HepG2 (cell line): ENCODE data around the gene DNMT3B. TPM values are rescaled to one million over a fixed set of nuclear protein-coding genes. Genes with fewer than 3 reads are reported as not detected.

Source experiments
- CEBPG ChIP-seq: IDR thresholded peaks from 2 replicates; pipeline ENCODE4 v1.6.1; 2016
- DPF2 ChIP-seq: sonication (generic); formaldehyde crosslinking; IDR thresholded peaks from 2 replicates; pipeline ENCODE4 v1.4.0; 2020; ENCODE audit warnings: mild to moderate bottlenecking, low read depth, missing genetic modification reagents, borderline replicate concordance
- FOXA3 ChIP-seq: IDR thresholded peaks from 2 replicates; pipeline ENCODE4 v1.6.1; 2016; ENCODE audit warnings: missing genetic modification reagents, missing compliant biosample characterization
- HDAC2 ChIP-seq: sonication (generic); formaldehyde crosslinking; IDR thresholded peaks from 2 replicates; pipeline ENCODE4 v1.4.0; 2020; ENCODE audit warnings: missing genetic modification reagents
- HOXA3 ChIP-seq: sonication (generic); formaldehyde crosslinking; IDR thresholded peaks from 2 replicates; pipeline ENCODE4 v1.5.0; 2020; ENCODE audit warnings: missing genetic modification reagents
- HOXD1 ChIP-seq: sonication (generic); formaldehyde crosslinking; IDR thresholded peaks from 2 replicates; pipeline ENCODE4 v1.5.0; 2020; ENCODE audit warnings: missing genetic modification reagents
- KDM5A ChIP-seq: fragments of 200-600 bp; sonication (generic); IDR thresholded peaks from 2 replicates; pipeline ENCODE4 v1.7.0; 2018; ENCODE audit warnings: antibody characterized with exemption, mild to moderate bottlenecking, low read length, borderline replicate concordance
- MEIS1 ChIP-seq: sonication (generic); formaldehyde crosslinking; IDR thresholded peaks from 2 replicates; pipeline ENCODE4 v1.9.0; 2021; ENCODE audit warnings: mild to moderate bottlenecking, missing genetic modification reagents, moderate library complexity, borderline replicate concordance
- MEIS2 ChIP-seq: sonication (generic); formaldehyde crosslinking; IDR thresholded peaks from 2 replicates; pipeline ENCODE4 v1.9.0; 2021; ENCODE audit warnings: mild to moderate bottlenecking, missing genetic modification reagents
- MLLT10 ChIP-seq: sonication (generic); formaldehyde crosslinking; IDR thresholded peaks from 2 replicates; pipeline ENCODE4 v1.4.0; 2020; ENCODE audit warnings: missing genetic modification reagents
- RBM22 ChIP-seq: fragments of 200-400 bp; formaldehyde crosslinking; optimal IDR thresholded peaks from 2 replicates; pipeline ENCODE3; 2017; ENCODE audit warnings: mild to moderate bottlenecking, low read length, moderate library complexity
- RFX3 ChIP-seq: IDR thresholded peaks from 2 replicates; pipeline ENCODE4 v1.6.1; 2016; ENCODE audit warnings: missing biosample characterization, missing genetic modification reagents
- SETDB1 ChIP-seq: sonication (generic); formaldehyde crosslinking; IDR thresholded peaks from 2 replicates; pipeline ENCODE4 v1.5.1; 2020; ENCODE audit warnings: missing genetic modification reagents, mild to moderate bottlenecking, borderline replicate concordance
- SIX4 ChIP-seq: sonication (generic); formaldehyde crosslinking; IDR thresholded peaks from 2 replicates; pipeline ENCODE4 v1.4.0; 2020; ENCODE audit warnings: missing genetic modification reagents
- ZNF17 ChIP-seq: sonication (generic); formaldehyde crosslinking; IDR thresholded peaks from 2 replicates; pipeline ENCODE4 v1.5.0; 2020; ENCODE audit warnings: mild to moderate bottlenecking, missing genetic modification reagents
- ZNF3 ChIP-seq: IDR thresholded peaks from 2 replicates; pipeline ENCODE4 v1.7.0; 2017; ENCODE audit warnings: inconsistent platforms
- ZNF614 ChIP-seq: IDR thresholded peaks from 2 replicates; pipeline ENCODE4 v1.6.1; 2018; ENCODE audit warnings: missing biosample characterization, missing genetic modification reagents, inconsistent platforms, borderline replicate concordance
- ZNF879 ChIP-seq: sonication (generic); formaldehyde crosslinking; IDR thresholded peaks from 2 replicates; pipeline ENCODE4 v1.8.1; 2023; ENCODE audit warnings: missing genetic modification reagents
- ZNF883 ChIP-seq: sonication (generic); formaldehyde crosslinking; IDR thresholded peaks from 2 replicates; pipeline ENCODE4 v1.5.1; 2020; ENCODE audit warnings: mild to moderate bottlenecking, missing genetic modification reagents; ENCODE audit errors: not compliant biosample characterization
- polyA plus RNA-seq, 8 experiments: library from polyadenylated mRNA; depleted of rRNA in 3 of 8; stranded (reverse) in 7 of 8; unstranded in 1 of 8; fragments of >200 nt; fragmentation: Illumina TruSeq in 4 of 8; extraction: Trizol in 4 of 8; gene quantifications; 2 replicates each; pipeline versions ENCODE4 v1.2.1 to v1.2.3, GENCODE V29; 2011 to 2016; ENCODE audit warnings: low read depth in 4 of 8, missing spikeins in 1 of 8, mixed read lengths in 1 of 8; ENCODE audit not compliant: insufficient read depth in 1 of 8
- total RNA-seq, 5 experiments: library from RNA; depleted of rRNA; stranded (reverse); fragments of >200 nt; fragmentation: Illumina TruSeq; extraction: Trizol; gene quantifications; 2 replicates each; pipeline ENCODE4 v1.2.3, GENCODE V29; 2016; ENCODE audit warnings: low read depth in 1 of 5
- TF ChIP-seq, protein P1 (sequence below): IDR thresholded peaks from 2 replicates; pipeline ENCODE4 v1.6.1; 2016
- TF ChIP-seq, protein P2 (sequence below): IDR thresholded peaks from 2 replicates; pipeline ENCODE4 v1.6.1; 2018; ENCODE audit warnings: missing genetic modification reagents
- TF ChIP-seq, protein P3 (sequence below): sonication (generic); formaldehyde crosslinking; IDR thresholded peaks from 2 replicates; pipeline ENCODE4 v1.4.0; 2020; ENCODE audit warnings: missing genetic modification reagents, borderline replicate concordance
- TF ChIP-seq, protein P4 (sequence below): sonication (generic); formaldehyde crosslinking; IDR thresholded peaks from 2 replicates; pipeline ENCODE4 v1.4.0; 2020; ENCODE audit warnings: mild to moderate bottlenecking, missing genetic modification reagents

The DNMT3B gene
- total and polyA plus RNA-seq, 2 of the 13 experiments (the other 11 are each of a cell fraction or from before 2014, with no cell fraction given): 3.8 to 13.9 TPM

DNA sequence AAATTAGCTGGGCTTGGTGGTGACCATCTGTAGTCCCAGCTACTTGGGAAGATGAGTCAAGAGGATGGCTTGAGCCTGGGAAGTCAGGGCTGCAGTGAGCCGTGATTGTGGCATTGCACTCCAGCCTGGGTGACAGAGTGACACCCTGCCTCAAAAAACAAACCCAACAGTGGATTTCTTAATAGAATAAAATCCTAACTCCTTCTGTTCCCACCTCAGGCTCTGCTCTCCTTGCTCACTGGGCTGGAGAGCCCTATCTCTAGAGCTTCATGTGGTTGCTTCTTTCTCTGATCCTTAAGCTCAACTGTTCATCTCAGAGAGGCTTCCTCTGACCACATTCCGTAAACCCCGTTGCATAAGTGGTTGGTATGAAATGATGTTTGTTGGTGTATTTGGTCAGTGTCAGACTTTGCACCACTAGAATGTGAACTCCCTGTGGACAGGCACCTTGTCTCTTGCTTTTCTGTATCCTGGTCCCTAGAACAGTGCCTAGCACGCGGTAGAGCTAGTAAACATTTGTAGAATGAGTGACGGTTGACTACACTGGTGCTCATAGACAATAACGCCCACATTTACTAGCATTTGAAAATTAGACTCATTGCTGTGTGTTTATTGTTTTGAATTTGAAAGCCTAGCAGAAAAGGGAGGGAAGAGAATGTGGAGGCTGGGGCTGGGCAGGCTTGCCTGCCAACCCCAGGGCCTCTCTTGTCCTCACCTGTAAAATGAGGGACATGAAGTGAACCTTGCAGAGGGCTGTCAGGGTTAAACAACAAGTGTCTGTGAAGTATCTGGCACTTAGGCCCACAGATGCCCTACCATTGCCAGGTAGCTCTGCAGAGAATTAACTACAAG, 61.8 kb downstream of the DNMT3B start (continued):
- TF ChIP-seq, protein P1, sequence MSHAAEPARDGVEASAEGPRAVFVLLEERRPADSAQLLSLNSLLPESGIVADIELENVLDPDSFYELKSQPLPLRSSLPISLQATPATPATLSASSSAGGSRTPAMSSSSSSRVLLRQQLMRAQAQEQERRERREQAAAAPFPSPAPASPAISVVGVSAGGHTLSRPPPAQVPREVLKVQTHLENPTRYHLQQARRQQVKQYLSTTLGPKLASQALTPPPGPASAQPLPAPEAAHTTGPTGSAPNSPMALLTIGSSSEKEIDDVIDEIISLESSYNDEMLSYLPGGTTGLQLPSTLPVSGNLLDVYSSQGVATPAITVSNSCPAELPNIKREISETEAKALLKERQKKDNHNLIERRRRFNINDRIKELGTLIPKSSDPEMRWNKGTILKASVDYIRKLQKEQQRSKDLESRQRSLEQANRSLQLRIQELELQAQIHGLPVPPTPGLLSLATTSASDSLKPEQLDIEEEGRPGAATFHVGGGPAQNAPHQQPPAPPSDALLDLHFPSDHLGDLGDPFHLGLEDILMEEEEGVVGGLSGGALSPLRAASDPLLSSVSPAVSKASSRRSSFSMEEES: peak; percentile 27; the same call in 1 of the 2 replicates
- TF ChIP-seq FOXA3 (peak; percentile 54; the same call in 1 of the 2 replicates), ZNF614 (CRISPR knock-in tag) (peak; percentile 53; the same call in 1 of the 2 replicates), HOXD1 (0 out of 2 replicates have a peak, but pooled peaks have one; percentile 66), HOXA3 (CRISPR knock-in tag) (peak; percentile 42; the same call in 1 of the 2 replicates), MEIS1 (CRISPR knock-in tag) (0 out of 2 replicates have a peak, but pooled peaks have one; percentile 42), RFX3 (CRISPR knock-in tag) (no peak), ZNF879 (no peak), CEBPG (CRISPR knock-in tag) (peak; percentile 75), HDAC2 (CRISPR knock-in tag) (peak; percentile 88), ZNF17 (0 out of 2 replicates have a peak, but pooled peaks have one; percentile 60), KDM5A (no peak), DPF2 (CRISPR knock-in tag) (0 out of 2 replicates have a peak, but pooled peaks have one; percentile 21), SETDB1 (CRISPR knock-in tag) (peak; percentile 99), MEIS2 (CRISPR knock-in tag) (no peak), ZNF3 (CRISPR knock-in tag) (no peak), ZNF883 (CRISPR knock-in tag) (no peak), MLLT10 (no peak), SIX4 (CRISPR knock-in tag) (no peak), RBM22 (peak; percentile 89)
- TF ChIP-seq, protein P2, sequence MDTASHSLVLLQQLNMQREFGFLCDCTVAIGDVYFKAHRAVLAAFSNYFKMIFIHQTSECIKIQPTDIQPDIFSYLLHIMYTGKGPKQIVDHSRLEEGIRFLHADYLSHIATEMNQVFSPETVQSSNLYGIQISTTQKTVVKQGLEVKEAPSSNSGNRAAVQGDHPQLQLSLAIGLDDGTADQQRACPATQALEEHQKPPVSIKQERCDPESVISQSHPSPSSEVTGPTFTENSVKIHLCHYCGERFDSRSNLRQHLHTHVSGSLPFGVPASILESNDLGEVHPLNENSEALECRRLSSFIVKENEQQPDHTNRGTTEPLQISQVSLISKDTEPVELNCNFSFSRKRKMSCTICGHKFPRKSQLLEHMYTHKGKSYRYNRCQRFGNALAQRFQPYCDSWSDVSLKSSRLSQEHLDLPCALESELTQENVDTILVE (CRISPR knock-in tag): no peak
- TF ChIP-seq, protein P3, sequence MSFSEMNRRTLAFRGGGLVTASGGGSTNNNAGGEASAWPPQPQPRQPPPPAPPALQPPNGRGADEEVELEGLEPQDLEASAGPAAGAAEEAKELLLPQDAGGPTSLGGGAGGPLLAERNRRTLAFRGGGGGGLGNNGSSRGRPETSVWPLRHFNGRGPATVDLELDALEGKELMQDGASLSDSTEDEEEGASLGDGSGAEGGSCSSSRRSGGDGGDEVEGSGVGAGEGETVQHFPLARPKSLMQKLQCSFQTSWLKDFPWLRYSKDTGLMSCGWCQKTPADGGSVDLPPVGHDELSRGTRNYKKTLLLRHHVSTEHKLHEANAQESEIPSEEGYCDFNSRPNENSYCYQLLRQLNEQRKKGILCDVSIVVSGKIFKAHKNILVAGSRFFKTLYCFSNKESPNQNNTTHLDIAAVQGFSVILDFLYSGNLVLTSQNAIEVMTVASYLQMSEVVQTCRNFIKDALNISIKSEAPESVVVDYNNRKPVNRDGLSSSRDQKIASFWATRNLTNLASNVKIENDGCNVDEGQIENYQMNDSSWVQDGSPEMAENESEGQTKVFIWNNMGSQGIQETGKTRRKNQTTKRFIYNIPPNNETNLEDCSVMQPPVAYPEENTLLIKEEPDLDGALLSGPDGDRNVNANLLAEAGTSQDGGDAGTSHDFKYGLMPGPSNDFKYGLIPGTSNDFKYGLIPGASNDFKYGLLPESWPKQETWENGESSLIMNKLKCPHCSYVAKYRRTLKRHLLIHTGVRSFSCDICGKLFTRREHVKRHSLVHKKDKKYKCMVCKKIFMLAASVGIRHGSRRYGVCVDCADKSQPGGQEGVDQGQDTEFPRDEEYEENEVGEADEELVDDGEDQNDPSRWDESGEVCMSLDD: no peak
- TF ChIP-seq, protein P4, sequence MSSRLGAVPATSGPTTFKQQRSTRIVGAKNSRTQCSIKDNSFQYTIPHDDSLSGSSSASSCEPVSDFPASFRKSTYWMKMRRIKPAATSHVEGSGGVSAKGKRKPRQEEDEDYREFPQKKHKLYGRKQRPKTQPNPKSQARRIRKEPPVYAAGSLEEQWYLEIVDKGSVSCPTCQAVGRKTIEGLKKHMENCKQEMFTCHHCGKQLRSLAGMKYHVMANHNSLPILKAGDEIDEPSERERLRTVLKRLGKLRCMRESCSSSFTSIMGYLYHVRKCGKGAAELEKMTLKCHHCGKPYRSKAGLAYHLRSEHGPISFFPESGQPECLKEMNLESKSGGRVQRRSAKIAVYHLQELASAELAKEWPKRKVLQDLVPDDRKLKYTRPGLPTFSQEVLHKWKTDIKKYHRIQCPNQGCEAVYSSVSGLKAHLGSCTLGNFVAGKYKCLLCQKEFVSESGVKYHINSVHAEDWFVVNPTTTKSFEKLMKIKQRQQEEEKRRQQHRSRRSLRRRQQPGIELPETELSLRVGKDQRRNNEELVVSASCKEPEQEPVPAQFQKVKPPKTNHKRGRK (CRISPR knock-in tag): no peak
